Measurements from ENCODE around the gene MYLK.

The MYLK gene

DNA sequence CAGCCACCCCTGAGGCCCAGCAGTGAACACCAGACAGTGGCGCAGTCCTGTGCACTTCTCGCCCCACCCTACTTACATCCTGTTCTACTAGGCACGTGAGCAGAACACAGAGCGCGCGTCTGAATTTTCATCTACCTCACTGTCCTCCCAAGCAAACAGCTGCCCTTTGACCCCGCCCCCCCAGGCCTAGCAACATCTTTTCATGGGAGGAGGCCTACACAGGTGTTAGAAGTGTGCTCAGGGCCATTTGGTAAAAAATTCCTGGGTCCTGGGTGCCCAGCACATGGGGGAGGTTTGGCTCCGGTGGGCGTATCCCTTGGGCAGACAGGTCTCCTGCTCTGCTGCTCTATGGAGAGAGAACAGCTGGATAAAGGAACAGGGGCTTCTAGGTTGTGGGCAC, 95.0 kb downstream of the MYLK start:
- Mint-ChIP-seq H3K4me3 (no peak overlapping the region), H3K4me1 (no peaks in the 10 kb centered on the region), H3K36me3 (no peaks in the 10 kb centered on the region), H3K9me3 (no peaks in the 10 kb centered on the region), H3K27me3 (peaks cover 17% of the 10 kb centered on the region), H3K27ac (no peak overlapping the region)
- no peak for DNase-seq
- CTCF ChIA-PET = no interaction called here

- Mint-ChIP-seq H3K27me3 (peaks cover 13% of the 10 kb centered on the region), H3K4me3 (no peak overlapping the region), H3K36me3 (no peaks in the 10 kb centered on the region), H3K27ac (no peak overlapping the region), H3K4me1 (no peaks in the 10 kb centered on the region), H3K9me3 (no peaks in the 10 kb centered on the region)
- no peak for DNase-seq
- CTCF ChIA-PET = no interaction called here
Measured at GRCh38 chr3:123788710-123789109, 95.4 kb downstream of the MYLK start.

DNA sequence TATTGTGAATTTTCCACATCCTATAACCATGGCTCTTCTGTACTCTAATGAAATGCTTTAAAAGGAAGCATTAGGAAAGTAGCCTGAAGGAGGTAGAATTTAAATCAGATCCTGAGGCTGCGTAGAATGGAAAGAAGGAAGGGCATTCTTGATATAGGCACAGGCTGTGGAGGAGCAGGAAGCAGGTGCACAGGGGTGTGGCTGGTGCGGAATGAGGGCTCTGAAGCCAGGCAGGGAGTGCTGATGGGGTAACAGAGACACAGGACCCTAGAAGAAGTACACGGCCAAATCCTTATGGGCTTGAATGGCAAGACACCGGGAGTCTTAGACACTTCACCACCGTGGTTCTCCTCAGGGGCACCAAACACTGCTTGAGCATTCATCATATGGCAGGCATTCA, 97.0 kb downstream of the MYLK start:
- Mint-ChIP-seq H3K27ac (no peak overlapping the region), H3K36me3 (no peaks in the 10 kb centered on the region), H3K4me1 (no peaks in the 10 kb centered on the region), H3K4me3 (no peak overlapping the region), H3K9me3 (no peaks in the 10 kb centered on the region), H3K27me3 (peaks cover 8% of the 10 kb centered on the region)
- no peak for DNase-seq
- CTCF ChIA-PET = no interaction called here

GRCh38 chr3:123785602-123786001, 98.5 kb downstream of the MYLK start:
- Mint-ChIP-seq H3K9me3 (no peaks in the 10 kb centered on the region), H3K36me3 (no peaks in the 10 kb centered on the region), H3K4me3 (no peak overlapping the region), H3K27me3 (peaks cover 4% of the 10 kb centered on the region), H3K27ac (no peak overlapping the region), H3K4me1 (no peaks in the 10 kb centered on the region)
- CTCF ChIA-PET = no interaction called here
- no peak for DNase-seq

DNA sequence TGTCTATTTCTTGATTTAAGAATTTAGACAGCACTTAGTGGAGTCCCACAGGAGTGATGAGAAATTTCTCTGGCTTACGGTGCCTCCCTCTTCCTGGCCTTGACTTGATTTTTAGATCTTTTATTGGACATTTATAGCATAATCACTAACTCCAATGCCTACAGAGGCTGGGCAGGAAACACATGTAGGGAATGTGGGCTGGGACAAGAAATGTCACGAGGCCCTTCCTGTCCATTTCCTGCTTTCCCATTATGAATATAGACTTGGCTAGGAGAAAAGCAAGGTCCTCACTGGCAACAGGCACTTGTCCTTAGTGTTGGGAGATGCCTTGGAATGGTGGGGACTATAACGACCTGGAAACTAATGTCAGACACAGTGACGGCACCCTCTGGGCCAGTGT, 100.3 kb downstream of the MYLK start:
- H3K27ac Mint-ChIP-seq = no peak overlapping the region
- CTCF ChIA-PET = no interaction called here
- no peaks in the 10 kb centered on the region for H3K9me3 Mint-ChIP-seq
- no peaks in the 10 kb centered on the region for H3K4me1 Mint-ChIP-seq
- DNase-seq = no peak
- no peaks in the 10 kb centered on the region for H3K36me3 Mint-ChIP-seq
- H3K27me3 Mint-ChIP-seq = peaks cover 7% of the 10 kb centered on the region
- H3K4me3 Mint-ChIP-seq = no peak overlapping the region

DNA sequence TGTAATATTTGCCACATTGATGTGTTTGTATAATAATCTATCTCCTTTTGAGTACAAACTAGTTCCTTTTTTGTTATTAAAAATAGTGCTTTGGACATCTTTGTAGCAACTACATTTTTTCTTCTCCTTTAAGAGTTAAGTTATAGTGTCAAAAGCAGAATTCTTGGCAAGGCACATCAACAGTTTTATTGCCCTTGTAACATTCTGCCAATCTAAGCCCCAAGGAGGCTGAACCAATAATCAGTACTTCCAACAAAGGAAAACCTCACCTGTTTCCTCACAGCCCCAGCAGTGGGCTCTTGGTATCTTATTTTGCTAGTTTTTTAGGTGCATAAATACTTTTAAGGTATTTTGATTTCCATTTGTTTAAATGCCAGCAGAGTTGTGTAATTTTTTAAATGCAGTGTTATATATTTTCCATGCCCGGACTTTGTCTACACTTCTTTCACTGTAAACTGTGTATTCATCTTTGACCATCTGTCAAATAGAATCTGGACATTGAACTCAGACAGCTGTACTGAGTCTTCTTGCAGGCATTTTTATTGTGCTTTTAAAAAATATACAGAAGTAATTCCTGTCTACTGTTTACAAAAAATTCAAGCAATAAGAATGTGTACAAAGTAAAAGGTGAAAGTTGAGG, 101.0 kb downstream of the MYLK start:
- CTCF ChIA-PET = no interaction called here
- Mint-ChIP-seq H3K4me3 (no peak overlapping the region), H3K9me3 (no peaks in the 10 kb centered on the region), H3K36me3 (no peaks in the 10 kb centered on the region), H3K27ac (no peak overlapping the region), H3K4me1 (no peaks in the 10 kb centered on the region), H3K27me3 (peaks cover 7% of the 10 kb centered on the region)
- no peak for DNase-seq

DNA sequence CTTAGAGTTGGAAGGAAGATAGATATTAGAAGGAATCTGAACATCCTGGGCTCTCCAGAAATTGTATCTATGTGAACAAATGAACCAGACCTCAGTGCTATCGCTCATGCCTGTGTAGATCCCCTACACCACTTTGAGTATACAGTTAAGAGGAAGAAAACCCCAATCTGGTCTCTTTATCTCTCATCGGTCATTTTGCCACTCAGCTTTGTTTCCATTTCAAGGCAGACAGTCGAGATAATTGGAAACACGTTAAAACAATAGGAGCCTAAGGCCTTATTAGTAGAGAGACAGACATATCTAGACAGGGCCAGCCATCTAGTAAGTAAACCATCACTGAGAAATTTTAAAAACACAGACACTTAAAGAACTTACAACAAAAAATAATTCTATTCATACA, 101.6 kb downstream of the MYLK start:
- Mint-ChIP-seq H3K27me3 (peaks cover 8% of the 10 kb centered on the region), H3K4me3 (no peak overlapping the region), H3K4me1 (no peaks in the 10 kb centered on the region), H3K27ac (no peak overlapping the region), H3K36me3 (no peaks in the 10 kb centered on the region), H3K9me3 (no peaks in the 10 kb centered on the region)
- DNase-seq = no peak
- CTCF ChIA-PET = no interaction called here

DNA sequence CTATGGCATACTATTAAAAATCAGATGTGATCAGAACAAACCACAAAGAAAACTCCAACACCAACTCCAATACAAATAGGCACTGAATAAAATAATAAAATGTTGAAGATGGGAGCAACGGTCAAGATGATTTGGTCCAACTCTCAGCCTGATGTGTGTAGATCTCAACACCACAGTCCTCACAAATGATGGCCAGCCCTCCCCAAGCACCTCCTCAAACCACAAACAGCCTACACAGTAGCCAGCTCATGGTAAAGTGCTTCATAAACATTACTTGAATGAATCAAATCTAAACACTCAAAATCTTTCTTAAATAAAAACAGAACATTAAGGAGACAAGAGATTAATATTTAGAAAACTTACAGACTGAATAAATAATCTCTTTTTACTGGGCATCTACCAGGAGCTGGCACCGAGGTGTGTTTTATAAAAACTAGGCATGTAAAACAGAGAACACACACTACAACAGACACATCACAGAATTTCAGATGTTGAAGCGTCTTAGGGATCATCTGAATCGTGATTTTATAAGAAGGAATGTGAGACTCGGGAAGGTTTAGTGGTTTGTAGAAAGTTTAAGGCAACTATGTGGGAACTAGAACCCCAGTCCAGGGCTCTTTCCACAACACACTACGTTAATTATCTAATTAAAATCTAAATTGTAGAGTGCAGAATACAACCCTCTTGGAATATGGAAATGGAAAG, 102.4 kb downstream of the MYLK start:
- no peak overlapping the region for H3K27ac Mint-ChIP-seq
- H3K4me1 Mint-ChIP-seq = no peaks in the 10 kb centered on the region
- H3K27me3 Mint-ChIP-seq = peaks cover 8% of the 10 kb centered on the region
- H3K36me3 Mint-ChIP-seq = no peaks in the 10 kb centered on the region
- H3K4me3 Mint-ChIP-seq = no peak overlapping the region
- CTCF ChIA-PET = no interaction called here
- H3K9me3 Mint-ChIP-seq = no peaks in the 10 kb centered on the region
- no peak for DNase-seq

DNA sequence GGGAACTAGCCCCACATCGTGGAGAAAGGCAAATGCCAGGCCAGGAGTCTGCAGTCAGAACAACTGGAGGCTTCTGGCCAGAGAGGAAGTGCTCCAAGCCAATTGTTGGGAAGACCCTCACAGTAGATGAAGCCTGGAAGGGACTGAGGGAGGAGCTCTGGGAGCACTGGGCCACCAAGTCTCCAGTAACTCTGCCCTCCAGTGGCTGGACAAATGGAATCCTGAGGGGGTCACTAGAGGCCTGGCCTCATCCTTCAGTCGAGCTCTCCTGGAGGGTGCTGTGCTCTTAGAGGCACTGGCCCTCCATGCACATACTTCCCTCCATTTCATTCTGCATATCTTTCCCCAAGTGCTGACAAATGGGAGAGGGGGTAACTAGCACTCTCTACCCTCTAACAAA, 103.0 kb downstream of the MYLK start:
- H3K9me3 Mint-ChIP-seq = no peaks in the 10 kb centered on the region
- no peak overlapping the region for H3K4me3 Mint-ChIP-seq
- no peaks in the 10 kb centered on the region for H3K4me1 Mint-ChIP-seq
- H3K36me3 Mint-ChIP-seq = no peaks in the 10 kb centered on the region
- DNase-seq = no peak
- CTCF ChIA-PET = no interaction called here
- peaks cover 9% of the 10 kb centered on the region for H3K27me3 Mint-ChIP-seq
- no peak overlapping the region for H3K27ac Mint-ChIP-seq

DNA sequence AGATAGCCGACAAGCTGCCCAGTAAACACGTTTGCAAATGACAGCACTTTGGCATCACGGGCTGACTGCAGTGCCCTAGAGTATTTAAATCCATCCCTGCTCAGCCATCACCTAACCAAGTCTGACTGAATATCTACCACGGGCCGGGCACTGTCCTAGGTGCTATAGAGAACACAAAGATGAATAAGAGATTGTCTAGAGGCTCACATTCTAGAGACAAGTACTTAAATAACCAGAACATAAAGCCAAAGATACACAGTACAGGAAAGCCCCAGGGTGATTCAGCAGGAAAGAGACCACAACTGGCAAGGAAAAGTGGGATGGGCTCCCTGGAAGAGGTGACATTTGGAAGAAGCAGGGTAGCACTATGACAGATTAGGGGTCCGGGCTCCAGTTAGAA, 103.5 kb downstream of the MYLK start:
- Mint-ChIP-seq H3K4me1 (no peaks in the 10 kb centered on the region), H3K9me3 (no peaks in the 10 kb centered on the region), H3K4me3 (no peak overlapping the region), H3K27ac (no peak overlapping the region), H3K36me3 (no peaks in the 10 kb centered on the region), H3K27me3 (peaks cover 13% of the 10 kb centered on the region)
- no peak for DNase-seq
- CTCF ChIA-PET = no interaction called here

- no peak for DNase-seq
- CTCF ChIA-PET = no interaction called here
- H3K27me3 Mint-ChIP-seq = peaks cover 13% of the 10 kb centered on the region
- no peaks in the 10 kb centered on the region for H3K4me1 Mint-ChIP-seq
- no peak overlapping the region for H3K4me3 Mint-ChIP-seq
- H3K9me3 Mint-ChIP-seq = no peaks in the 10 kb centered on the region
- no peak overlapping the region for H3K27ac Mint-ChIP-seq
- H3K36me3 Mint-ChIP-seq = no peaks in the 10 kb centered on the region
Measured at GRCh38 chr3:123779655-123780231, 104.4 kb downstream of the MYLK start.

- H3K27me3 Mint-ChIP-seq = peaks cover 13% of the 10 kb centered on the region
- no peak for DNase-seq
- no peak overlapping the region for H3K4me3 Mint-ChIP-seq
- no peaks in the 10 kb centered on the region for H3K9me3 Mint-ChIP-seq
- no peaks in the 10 kb centered on the region for H3K4me1 Mint-ChIP-seq
- no peaks in the 10 kb centered on the region for H3K36me3 Mint-ChIP-seq
- H3K27ac Mint-ChIP-seq = no peak overlapping the region
- CTCF ChIA-PET = no interaction called here
Measured at GRCh38 chr3:123778991-123779622, 105.0 kb downstream of the MYLK start.

- Mint-ChIP-seq H3K4me1 (no peaks in the 10 kb centered on the region), H3K36me3 (no peaks in the 10 kb centered on the region), H3K9me3 (no peaks in the 10 kb centered on the region), H3K27ac (no peak overlapping the region), H3K4me3 (no peak overlapping the region), H3K27me3 (peaks cover 19% of the 10 kb centered on the region)
- CTCF ChIA-PET = no interaction called here
- no peak for DNase-seq
Measured at GRCh38 chr3:123778525-123778924, 105.6 kb downstream of the MYLK start.

DNA sequence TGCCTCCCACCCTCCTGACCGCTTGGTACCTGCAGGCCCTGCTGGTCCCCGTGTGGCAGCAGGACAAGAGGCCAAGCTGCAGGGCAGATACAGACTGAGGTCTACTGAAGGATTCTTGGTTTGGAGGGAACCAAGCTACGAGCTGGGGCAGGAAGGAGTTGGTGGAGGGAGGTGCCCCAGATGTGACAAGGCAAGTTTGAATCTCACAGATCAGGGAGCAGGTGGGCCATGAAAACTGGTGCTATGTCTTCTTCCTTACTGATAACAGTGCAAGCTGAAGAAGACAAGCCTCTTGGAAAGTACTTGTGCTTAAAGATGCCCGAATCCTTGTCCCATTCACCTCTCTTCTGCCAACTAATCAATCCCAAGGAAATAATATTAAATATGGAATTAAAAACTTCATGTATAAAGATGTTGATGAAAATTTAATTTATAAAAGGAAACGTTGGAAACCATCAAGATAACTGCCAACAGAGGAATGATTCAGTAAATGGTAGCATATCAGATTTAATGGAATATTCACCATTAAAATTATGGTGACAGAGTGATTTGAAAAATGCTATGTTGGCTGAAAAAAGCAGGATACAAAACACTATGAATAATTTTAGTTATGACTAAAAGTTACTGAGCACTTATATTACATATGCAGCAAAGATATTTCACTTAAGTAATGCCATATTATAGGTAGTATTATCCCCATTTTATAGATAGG, 107.9 kb downstream of the MYLK start:
- H3K4me3 Mint-ChIP-seq = no peak overlapping the region
- H3K4me1 Mint-ChIP-seq = no peaks in the 10 kb centered on the region
- no peaks in the 10 kb centered on the region for H3K9me3 Mint-ChIP-seq
- peaks cover 20% of the 10 kb centered on the region for H3K27me3 Mint-ChIP-seq
- no peak for DNase-seq
- no peak overlapping the region for H3K27ac Mint-ChIP-seq
- CTCF ChIA-PET = no interaction called here
- no peaks in the 10 kb centered on the region for H3K36me3 Mint-ChIP-seq
